BE2C (cell line): ENCODE results near the gene COL4A2.

ENCODE experiments used
- DNase-seq: peaks from one replicate; pipeline ENCODE4 v3.0.0-alpha.2; 2020
- H3K27me3 ChIP-seq: fragments of 250-450 bp; sonication (Bioruptor Pico); 2 replicates; pipeline ENCODE4 v1.5.1; 2020; ENCODE audit warnings: mild to moderate bottlenecking
- H3K36me3 ChIP-seq: fragments of 250-450 bp; sonication (Bioruptor Pico); 2 replicates; pipeline ENCODE4 v1.5.1; 2020; ENCODE audit warnings: mild to moderate bottlenecking
- H3K4me1 ChIP-seq: fragments of 250-450 bp; sonication (Bioruptor Pico); 2 replicates; pipeline ENCODE4 v1.5.1; 2020
- H3K4me3 ChIP-seq: 2 replicates; pipeline ENCODE4 v1.5.1; 2011; ENCODE audit warnings: low read depth, low read length
- H3K9me3 ChIP-seq: fragments of 250-450 bp; sonication (Bioruptor Pico); 2 replicates; pipeline ENCODE4 v1.5.1; 2020
- CTCF ChIP-seq: IDR thresholded peaks from 2 replicates; pipeline ENCODE4 v1.5.1; 2012; ENCODE audit warnings: mild to moderate bottlenecking, low read depth, low read length

COL4A2 gene

GRCh38 chr13:110546378-110546777 is 239.3 kb downstream of the COL4A2 start:
- DNase-seq: no peak
- TF ChIP-seq CTCF: no peak
- no peak overlapping the region for H3K4me3 ChIP-seq
- H3K27me3 ChIP-seq: no peaks in the 10 kb centered on the region
- no peaks in the 10 kb centered on the region for H3K4me1 ChIP-seq
- no peaks in the 10 kb centered on the region for H3K9me3 ChIP-seq
- H3K36me3 ChIP-seq: no peaks in the 10 kb centered on the region

- Histone ChIP-seq H3K4me1 (no peaks in the 10 kb centered on the region), H3K27me3 (no peaks in the 10 kb centered on the region), H3K36me3 (no peaks in the 10 kb centered on the region), H3K4me3 (no peak overlapping the region), H3K9me3 (no peaks in the 10 kb centered on the region)
- DNase-seq: no peak
- no peak for TF ChIP-seq CTCF
Measured at GRCh38 chr13:110546926-110547325, 239.8 kb downstream of the COL4A2 start.

- Histone ChIP-seq H3K4me3 (no peak overlapping the region), H3K27me3 (no peaks in the 10 kb centered on the region), H3K9me3 (no peaks in the 10 kb centered on the region), H3K4me1 (no peaks in the 10 kb centered on the region), H3K36me3 (no peaks in the 10 kb centered on the region)
- TF ChIP-seq CTCF: no peak
- no peak for DNase-seq
Measured at GRCh38 chr13:110548891-110549794, 242.1 kb downstream of the COL4A2 start.

- H3K9me3 ChIP-seq: no peaks in the 10 kb centered on the region
- H3K4me3 ChIP-seq: no peak overlapping the region
- no peak for DNase-seq
- no peaks in the 10 kb centered on the region for H3K4me1 ChIP-seq
- no peaks in the 10 kb centered on the region for H3K27me3 ChIP-seq
- TF ChIP-seq CTCF: no peak
- no peaks in the 10 kb centered on the region for H3K36me3 ChIP-seq
Measured at GRCh38 chr13:110549795-110550160, 242.7 kb downstream of the COL4A2 start.

GRCh38 chr13:110551284-110551683 is 244.2 kb downstream of the COL4A2 start:
- Histone ChIP-seq H3K27me3 (no peaks in the 10 kb centered on the region; the same call in 1 of the 2 replicates), H3K36me3 (no peaks in the 10 kb centered on the region), H3K4me3 (no peak overlapping the region), H3K9me3 (no peaks in the 10 kb centered on the region), H3K4me1 (no peaks in the 10 kb centered on the region)
- no peak for TF ChIP-seq CTCF
- no peak for DNase-seq

GRCh38 chr13:110552767-110553166 is 245.7 kb downstream of the COL4A2 start:
- Histone ChIP-seq H3K27me3 (peaks cover 14% of the 10 kb centered on the region), H3K4me1 (no peaks in the 10 kb centered on the region), H3K4me3 (no peak overlapping the region), H3K9me3 (no peaks in the 10 kb centered on the region), H3K36me3 (no peaks in the 10 kb centered on the region)
- no peak for DNase-seq
- no peak for TF ChIP-seq CTCF
